ENCODE results near the gene GNPTG.
A peak's percentile ranks its signal among the peaks of the same experiment; 100 is the strongest.

The GNPTG gene

DNA sequence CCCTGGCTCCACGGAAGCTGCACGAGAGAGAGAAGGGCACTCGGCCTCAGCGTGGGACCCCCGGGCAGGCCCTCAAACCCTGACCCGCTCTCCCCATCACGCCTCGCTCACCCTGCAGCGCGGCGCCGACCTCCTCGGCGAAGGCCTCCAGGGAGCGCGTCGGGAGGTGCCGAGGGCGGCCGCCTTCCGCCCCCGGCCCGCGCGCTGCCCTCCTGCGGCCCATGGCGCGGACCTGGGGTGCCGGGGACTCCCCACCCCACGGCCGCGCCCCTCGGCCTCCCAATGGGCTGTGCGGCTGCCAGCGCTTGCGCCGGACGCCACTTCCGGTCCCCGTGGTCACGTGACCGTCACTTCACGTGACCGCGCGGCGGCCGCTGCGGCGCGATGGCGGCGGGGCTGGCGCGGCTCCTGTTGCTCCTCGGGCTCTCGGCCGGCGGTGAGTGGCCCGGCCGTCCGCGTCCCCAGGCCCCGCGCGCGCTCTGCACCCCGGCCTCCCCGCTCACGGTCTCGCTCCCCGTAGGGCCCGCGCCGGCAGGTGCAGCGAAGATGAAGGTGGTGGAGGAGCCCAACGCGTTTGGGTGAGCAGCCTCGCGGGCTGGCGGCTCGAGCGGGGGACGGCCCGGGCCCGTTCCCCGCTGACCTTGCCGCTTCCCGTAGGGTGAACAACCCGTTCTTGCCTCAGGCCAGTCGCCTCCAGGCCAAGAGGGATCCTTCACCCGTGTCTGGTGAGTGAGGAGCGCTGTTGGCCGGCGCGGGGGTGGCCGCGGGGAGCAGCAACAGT, at the start of gene GNPTG, which contains the start of gene TSR3:
GNPTG (plus strand) TSS at position 350 of the 781 bp plus-strand sequence; CDS start at position 385, 35 bp downstream.
TSR3 (minus strand) TSS at position 297 of the 781 bp plus-strand sequence; CDS start at position 223, 74 bp downstream.
- CTCF ChIA-PET = interaction anchor here (1.1 to 1.5 kb wide), 3 partner anchors 10 to 354 kb away, joined by 3 to 6 read pairs (median 3); partner anchors contain the start of gene MAPK8IP3
- no peak for TF ChIP-seq CTCF (IDR thresholded peaks at IDR 0.05; ENCODE audit: control extremely low read depth, extremely low read depth, low read depth, missing control alignments)
- DNase-seq (ENCODE audit: extremely low spot score) = peak; percentile 94
- POLR2A ChIA-PET = no interaction called here

- POLR2A ChIA-PET = no interaction called here
- TF ChIP-seq CTCF (IDR thresholded peaks at IDR 0.05; ENCODE audit: control extremely low read depth, extremely low read depth, low read depth, missing control alignments) = no peak
- no peak for DNase-seq (ENCODE audit: extremely low spot score)
- CTCF ChIA-PET = interaction anchor here (1.0 to 1.5 kb wide), 3 partner anchors 9 to 232 kb away, joined by 3 read pairs; no protein-coding TSS in a partner anchor
Measured at GRCh38 chr16:1305823-1306222, 45.9 kb upstream of the GNPTG start.

- no peak for TF ChIP-seq CTCF (IDR thresholded peaks at IDR 0.05; ENCODE audit: control extremely low read depth, extremely low read depth, low read depth, missing control alignments)
- ChIA-PET POLR2A (no interaction called here), CTCF (interaction anchor here (1.0 kb wide), 1 partner anchor 9 kb away, joined by 3 read pairs; no protein-coding TSS in a partner anchor)
- DNase-seq (ENCODE audit: extremely low spot score) = no peak
Measured at GRCh38 chr16:1306334-1306733, 45.4 kb upstream of the GNPTG start.

GRCh38 chr16:1308036-1308976, 43.4 kb upstream of the GNPTG start:
- TF ChIP-seq CTCF (IDR thresholded peaks at IDR 0.05; ENCODE audit: control extremely low read depth, extremely low read depth, low read depth, missing control alignments) = no peak
- DNase-seq (ENCODE audit: extremely low spot score) = no peak
- ChIA-PET CTCF (interaction anchor here (1.2 kb wide), 1 partner anchor 38 kb away, joined by 3 read pairs; no protein-coding TSS in a partner anchor), POLR2A (interaction anchor here (0.6 kb wide), 1 partner anchor 672 kb away, joined by 3 read pairs; no protein-coding TSS in a partner anchor)

DNA sequence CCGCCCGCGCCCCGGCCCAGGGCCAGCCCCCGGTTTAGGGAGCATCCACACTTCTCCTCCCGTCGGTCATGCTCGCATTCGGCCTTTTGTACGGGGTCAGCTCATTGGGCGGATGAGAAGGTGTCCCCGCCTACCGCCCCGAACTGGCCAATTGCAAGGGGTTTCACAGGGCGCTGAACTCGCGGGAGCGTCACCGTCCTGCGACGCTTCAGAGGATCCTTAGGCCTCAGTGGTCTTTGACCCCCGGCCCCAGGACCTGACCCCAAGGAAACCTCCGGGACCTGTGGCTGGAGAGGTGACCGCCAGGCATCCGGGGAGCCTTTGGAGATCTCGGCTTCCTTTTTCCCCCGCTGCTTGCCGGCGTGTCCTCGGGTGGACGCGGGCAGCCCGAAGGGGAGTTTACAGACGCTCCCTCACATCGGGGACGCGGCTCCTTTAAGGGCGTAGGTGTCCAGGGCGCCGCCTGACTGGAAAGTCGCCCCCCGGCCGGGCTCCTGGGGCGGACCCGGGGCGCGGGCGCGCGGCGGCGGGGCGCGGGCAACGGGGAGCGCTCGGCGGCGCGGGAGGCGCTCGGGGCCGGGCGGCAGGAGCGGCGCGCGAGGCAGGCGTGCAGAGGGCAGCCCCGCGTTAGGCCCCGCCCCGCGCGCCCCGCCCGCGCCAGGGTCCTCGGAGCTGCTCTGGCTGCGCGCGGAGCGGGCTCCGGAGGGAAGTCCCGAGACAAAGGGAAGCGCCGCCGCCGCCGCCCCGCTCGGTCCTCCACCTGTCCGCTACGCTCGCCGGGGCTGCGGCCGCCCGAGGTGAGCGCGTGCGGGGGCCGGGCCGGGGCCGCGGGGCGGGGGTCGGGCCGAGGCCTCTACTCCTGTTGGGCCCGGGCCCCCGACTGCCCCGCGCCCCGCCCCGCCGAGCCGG, 42.5 kb upstream of the GNPTG start, which contains the start of gene UBE2I:
UBE2I (plus strand) TSS at position 660 of the 909 bp plus-strand sequence. CDS start 4,395 bp downstream, outside the sequence.
- POLR2A ChIA-PET = interaction anchor here (0.6 kb wide), 1 partner anchor 671 kb away, joined by 3 read pairs; no protein-coding TSS in a partner anchor
- DNase-seq (ENCODE audit: extremely low spot score) = peak; percentile 94
- CTCF ChIA-PET = interaction anchor here (1.0 to 1.2 kb wide), 2 partner anchors 8 to 37 kb away, joined by 3 read pairs; no protein-coding TSS in a partner anchor

More for the DNA sequence above, 42.5 kb upstream of the GNPTG start, which contains the start of gene UBE2I:
- TF ChIP-seq CTCF (IDR thresholded peaks at IDR 0.05; ENCODE audit: control extremely low read depth, extremely low read depth, low read depth, missing control alignments) = no peak
